Cardiac muscle cell (in vitro differentiated cells and primary cell): ENCODE measurements around the gene TAF1C. TPM values are rescaled to one million over a fixed set of nuclear protein-coding genes. Genes with fewer than 3 reads are reported as not detected.

Experiments used
- DNase-seq, 2 donors: peaks; one replicate each; pipeline versions ENCODE4 v3.0.0 to v3.0.0-alpha.2; 2010 to 2017; ENCODE audit warnings: low read depth in 1 of 2, low spot score in 1 of 2
- H3K27ac ChIP-seq: fragments of 200-600 bp; sonication (generic); 2 replicates; pipeline ENCODE4 v1.5.1; 2016
- H3K27me3 ChIP-seq: fragments of 200-600 bp; sonication (generic); 2 replicates; pipeline ENCODE4 v1.6.0; 2016; ENCODE audit warnings: control low read depth
- H3K36me3 ChIP-seq: fragments of 200-600 bp; sonication (generic); 2 replicates; pipeline ENCODE4 v1.5.1; 2016; ENCODE audit warnings: control low read depth
- H3K4me1 ChIP-seq: fragments of 200-600 bp; sonication (generic); 2 replicates; pipeline ENCODE4 v1.8.1; 2017; ENCODE audit warnings: low read depth, mild to moderate bottlenecking, mixed run types
- H3K4me3 ChIP-seq: fragments of 200-600 bp; sonication (generic); 2 replicates; pipeline ENCODE4 v1.5.1; 2016; ENCODE audit warnings: mild to moderate bottlenecking
- H3K9me3 ChIP-seq: fragments of 200-600 bp; sonication (generic); 2 replicates; pipeline ENCODE4 v1.5.1; 2017; ENCODE audit warnings: low read depth, mild to moderate bottlenecking, control low read depth
- CTCF ChIP-seq: IDR thresholded peaks from 2 replicates; pipeline ENCODE4 v1.5.1; 2012; ENCODE audit warnings: low read depth, mild to moderate bottlenecking, low read length
- polyA plus RNA-seq: library from polyadenylated mRNA; unstranded; fragments of >200 nt; fragmentation: Nextera tagmentation; extraction: Ambion mirVana; gene quantifications from 2 replicates; pipeline ENCODE4 v1.2.1, GENCODE V29; 2016
- total RNA-seq: library from RNA; depleted of rRNA; stranded (reverse); fragments of >200 nt; gene quantifications from 2 replicates; pipeline ENCODE4 v1.2.3, GENCODE V29; 2016

Gene TAF1C
- total and polyA plus RNA-seq, 2 experiments from 2014 or later, result 54.8 to 73.4 TPM

DNA sequence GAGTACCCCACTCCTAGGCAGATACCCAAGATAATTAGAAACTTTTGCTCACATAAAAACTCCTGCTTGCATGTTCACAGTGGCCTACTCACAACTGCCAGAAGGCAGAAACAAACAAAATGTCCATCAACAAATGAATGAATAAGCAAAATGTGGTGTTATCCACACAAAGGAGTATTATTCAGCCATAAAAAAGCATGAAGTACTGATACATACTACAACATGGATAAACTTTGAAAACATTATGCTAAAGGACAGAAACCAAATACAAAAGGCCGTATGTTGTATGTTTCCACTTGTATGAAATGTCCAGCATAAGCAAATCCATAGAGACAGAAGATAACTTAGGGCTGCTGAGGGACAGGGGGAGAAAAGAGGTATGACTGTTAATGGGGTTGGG, 43.8 kb downstream of the TAF1C start:
- H3K4me3 ChIP-seq, result no peak overlapping the region
- no peak for DNase-seq

DNA sequence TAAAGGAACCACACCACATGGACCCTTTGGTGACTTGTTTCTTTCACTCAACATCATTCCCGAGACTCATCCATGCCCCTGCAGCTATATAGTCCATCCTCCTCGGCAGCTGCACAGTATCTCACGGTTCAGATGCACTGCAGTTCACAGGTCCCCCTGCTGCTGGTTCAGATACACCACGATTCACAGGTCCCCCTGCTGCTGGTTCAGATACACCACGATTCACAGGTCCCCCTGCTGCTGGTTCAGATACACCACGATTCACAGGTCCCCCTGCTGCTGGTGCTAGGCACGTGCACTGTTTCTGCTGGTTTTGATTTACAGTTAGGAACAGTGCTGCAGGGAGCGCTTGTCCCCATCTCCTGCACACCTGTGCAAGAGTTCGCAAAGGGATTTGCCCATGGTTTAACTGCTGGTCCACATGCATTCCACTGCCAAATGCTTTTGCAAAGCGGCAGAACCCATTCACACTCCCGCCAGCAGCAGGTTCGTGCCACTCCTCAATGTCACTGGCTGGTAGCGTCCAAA, 45.6 kb downstream of the TAF1C start:
- peaks cover 37% of the 10 kb centered on the region for H3K4me1 ChIP-seq
- DNase-seq, result no peak
- no peak overlapping the region for H3K27ac ChIP-seq
- TF ChIP-seq CTCF, result no peak
- no peak overlapping the region for H3K4me3 ChIP-seq
- H3K9me3 ChIP-seq, result no peaks in the 10 kb centered on the region
- no peaks in the 10 kb centered on the region for H3K36me3 ChIP-seq
- peaks cover 3% of the 10 kb centered on the region for H3K27me3 ChIP-seq

More for the DNA sequence above, 43.8 kb downstream of the TAF1C start:
- Histone ChIP-seq H3K4me1 (peaks cover 19% of the 10 kb centered on the region), H3K36me3 (no peaks in the 10 kb centered on the region), H3K27me3 (peaks cover 16% of the 10 kb centered on the region), H3K27ac (no peak overlapping the region), H3K9me3 (no peaks in the 10 kb centered on the region)
- TF ChIP-seq CTCF, result no peak

GRCh38 chr16:84139628-84140258, 47.1 kb downstream of the TAF1C start:
- peak overlapping the region; percentile 97 for H3K27ac ChIP-seq
- TF ChIP-seq CTCF, result no peak
- H3K27me3 ChIP-seq, result no peaks in the 10 kb centered on the region
- no peaks in the 10 kb centered on the region for H3K9me3 ChIP-seq
- H3K4me3 ChIP-seq, result no peak overlapping the region
- H3K36me3 ChIP-seq, result no peaks in the 10 kb centered on the region
- DNase-seq, result no peak
- H3K4me1 ChIP-seq, result peaks cover 37% of the 10 kb centered on the region

DNA sequence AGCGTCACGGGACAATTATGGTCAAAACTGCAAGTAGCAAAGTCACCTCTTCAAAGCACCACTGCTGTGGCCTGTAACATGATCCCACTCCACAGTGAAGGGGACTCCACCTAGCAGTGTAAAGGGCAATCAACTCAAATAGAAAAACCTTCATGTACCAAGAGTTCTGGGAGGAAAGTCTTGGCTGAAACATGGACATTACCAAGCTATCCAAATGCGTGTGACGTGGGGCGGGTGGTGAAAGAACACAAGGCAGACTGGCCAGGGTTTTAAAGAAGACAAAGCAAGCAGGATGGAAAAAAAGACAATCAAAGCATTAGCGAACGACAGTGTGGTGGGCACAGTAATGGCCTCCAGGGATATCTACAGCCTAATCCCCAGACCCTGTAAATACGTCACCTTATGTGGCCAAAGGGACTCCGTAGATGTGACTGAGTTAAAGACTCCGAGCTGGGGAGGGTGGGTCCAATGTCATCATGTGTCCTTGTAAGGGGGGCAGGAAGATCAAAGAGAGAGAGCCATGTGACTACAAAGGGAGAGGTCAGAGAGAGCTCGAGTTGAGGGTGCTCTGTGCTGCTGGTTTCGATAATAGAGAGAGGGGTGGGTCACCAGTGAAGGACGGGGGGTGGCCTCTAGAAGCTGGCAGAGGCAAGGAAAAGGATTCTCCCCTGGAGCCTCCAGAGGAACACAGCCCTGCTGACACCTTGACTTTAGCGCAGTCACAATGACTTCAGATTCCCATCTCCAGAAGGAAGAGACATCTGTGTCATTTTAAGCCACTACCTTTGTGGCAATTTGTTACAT, 47.8 kb downstream of the TAF1C start:
- DNase-seq, result peak in 1 of 2 donors; percentile 76
- no peaks in the 10 kb centered on the region for H3K27me3 ChIP-seq
- no peaks in the 10 kb centered on the region for H3K36me3 ChIP-seq
- H3K9me3 ChIP-seq, result no peaks in the 10 kb centered on the region
- H3K4me1 ChIP-seq, result peaks cover 37% of the 10 kb centered on the region
- peak overlapping the region; percentile 97 for H3K27ac ChIP-seq
- no peak for TF ChIP-seq CTCF
- H3K4me3 ChIP-seq, result no peak overlapping the region

GRCh38 chr16:84138500-84138823, 48.4 kb downstream of the TAF1C start:
- peaks cover 37% of the 10 kb centered on the region for H3K4me1 ChIP-seq
- H3K4me3 ChIP-seq, result peak overlapping the region; percentile 5
- no peaks in the 10 kb centered on the region for H3K27me3 ChIP-seq
- no peak for DNase-seq
- peak overlapping the region; percentile 97 for H3K27ac ChIP-seq
- H3K9me3 ChIP-seq, result no peaks in the 10 kb centered on the region
- TF ChIP-seq CTCF, result no peak
- H3K36me3 ChIP-seq, result no peaks in the 10 kb centered on the region
